H9 (cell line): ENCODE results near the gene SLC43A1. TPM values are rescaled to one million over a fixed set of nuclear protein-coding genes. Genes with fewer than 3 reads are reported as not detected.

ENCODE experiments used
- DNase-seq: peaks from one replicate; pipeline ENCODE4 v3.0.0-alpha.2; 2017
- H2AFZ ChIP-seq: one replicate; pipeline ENCODE4 v1.6.1; 2013; ENCODE audit warnings: mild to moderate bottlenecking, low read length, control low read depth, moderate library complexity
- H2AK5ac ChIP-seq: 2 replicates; pipeline ENCODE4 v1.6.1; 2013; ENCODE audit warnings: low read length, control low read depth, mixed read lengths; ENCODE audit not compliant: insufficient read length
- H2BK120ac ChIP-seq: one replicate; pipeline ENCODE4 v1.6.1; 2013; ENCODE audit warnings: low read depth, mild to moderate bottlenecking, low read length, control low read depth, inconsistent platforms; ENCODE audit not compliant: poor library complexity, severe bottlenecking
- H2BK12ac ChIP-seq: 2 replicates; pipeline ENCODE4 v1.6.1; 2013; ENCODE audit warnings: low read length, control low read depth, mixed read lengths, low read depth; ENCODE audit not compliant: insufficient read length
- H2BK15ac ChIP-seq: 2 replicates; pipeline ENCODE4 v1.6.1; 2013; ENCODE audit warnings: low read depth, low read length, control low read depth
- H2BK20ac ChIP-seq: one replicate; pipeline ENCODE4 v1.6.1; 2013; ENCODE audit warnings: low read depth, mild to moderate bottlenecking, low read length, control low read depth, inconsistent platforms; ENCODE audit not compliant: poor library complexity, severe bottlenecking
- H2BK5ac ChIP-seq: 2 replicates; pipeline ENCODE4 v1.6.1; 2013; ENCODE audit warnings: low read length, control low read depth, mixed read lengths; ENCODE audit not compliant: insufficient read length
- H3K14ac ChIP-seq: 2 replicates; pipeline ENCODE4 v1.6.1; 2013; ENCODE audit warnings: low read length, control low read depth; ENCODE audit not compliant: insufficient read depth
- H3K18ac ChIP-seq: 2 replicates; pipeline ENCODE4 v1.6.1; 2013; ENCODE audit warnings: low read depth, mild to moderate bottlenecking, mixed read lengths, low read length, control low read depth; ENCODE audit not compliant: insufficient read length
- H3K23ac ChIP-seq: 2 replicates; pipeline ENCODE4 v1.6.1; 2013; ENCODE audit warnings: low read length, control low read depth, mixed read lengths, low read depth; ENCODE audit not compliant: insufficient read length
- H3K23me2 ChIP-seq: 2 replicates; pipeline ENCODE4 v1.6.1; 2013; ENCODE audit warnings: low read depth, mild to moderate bottlenecking, mixed read lengths, low read length, control low read depth; ENCODE audit not compliant: insufficient read length, poor library complexity, severe bottlenecking
- H3K27ac ChIP-seq: 2 replicates; pipeline ENCODE4 v1.5.1; 2013; ENCODE audit warnings: low read length, control low read depth, mixed read lengths, low read depth; ENCODE audit not compliant: insufficient read length
- H3K27me3 ChIP-seq: 2 replicates; pipeline ENCODE4 v1.6.1; 2013; ENCODE audit warnings: low read length, control low read depth, inconsistent platforms; ENCODE audit not compliant: insufficient read depth
- H3K4ac ChIP-seq: 2 replicates; pipeline ENCODE4 v1.6.1; 2013; ENCODE audit warnings: low read depth, mild to moderate bottlenecking, control low read depth, inconsistent platforms, low read length, moderate library complexity
- H3K4me1 ChIP-seq: 2 replicates; pipeline ENCODE4 v1.6.1; 2013; ENCODE audit warnings: low read length, control low read depth, inconsistent platforms; ENCODE audit not compliant: insufficient read depth
- H3K4me2 ChIP-seq: 2 replicates; pipeline ENCODE4 v1.6.1; 2013; ENCODE audit warnings: low read length, control low read depth, mixed read lengths; ENCODE audit not compliant: insufficient read length, insufficient read depth
- H3K56ac ChIP-seq: 2 replicates; pipeline ENCODE4 v1.6.1; 2013; ENCODE audit warnings: low read depth, mild to moderate bottlenecking, mixed read lengths, low read length, control low read depth; ENCODE audit not compliant: insufficient read length
- H3K79me1 ChIP-seq: 2 replicates; pipeline ENCODE4 v1.6.1; 2013; ENCODE audit warnings: low read depth, mild to moderate bottlenecking, moderate library complexity, low read length, control low read depth, inconsistent platforms; ENCODE audit not compliant: insufficient read depth, poor library complexity, severe bottlenecking
- H3K79me2 ChIP-seq: 2 replicates; pipeline ENCODE4 v1.6.1; 2013; ENCODE audit warnings: low read length, control low read depth, inconsistent platforms; ENCODE audit not compliant: insufficient read depth
- H3K9ac ChIP-seq: 2 replicates; pipeline ENCODE4 v1.6.1; 2013; ENCODE audit warnings: low read length, control low read depth, mixed read lengths; ENCODE audit not compliant: insufficient read length; ENCODE audit errors: extremely low read depth
- H3K9me3 ChIP-seq: one replicate; pipeline ENCODE4 v1.6.1; 2013; ENCODE audit warnings: low read depth, low read length, inconsistent platforms; ENCODE audit not compliant: control insufficient read depth
- H3T11ph ChIP-seq: one replicate; pipeline ENCODE4 v1.6.1; 2013; ENCODE audit warnings: mild to moderate bottlenecking, low read length, control low read depth, inconsistent platforms
- H4K20me1 ChIP-seq: one replicate; pipeline ENCODE4 v1.6.1; 2013; ENCODE audit not compliant: control insufficient read depth, insufficient read length, insufficient read depth
- H4K5ac ChIP-seq: 2 replicates; pipeline ENCODE4 v1.6.1; 2013; ENCODE audit warnings: low read depth, mild to moderate bottlenecking, mixed read lengths, low read length, control low read depth; ENCODE audit not compliant: insufficient read length
- H4K8ac ChIP-seq: replicated peaks from 2 replicates; pipeline ENCODE4 v1.6.1; 2013; ENCODE audit warnings: low read length, control low read depth, mixed read lengths, low read depth; ENCODE audit not compliant: insufficient read length
- H4K91ac ChIP-seq: 2 replicates; pipeline ENCODE4 v1.6.1; 2013; ENCODE audit warnings: low read depth, mild to moderate bottlenecking, moderate library complexity, mixed read lengths, low read length, control low read depth; ENCODE audit not compliant: insufficient read length
- H3K27ac Mint-ChIP-seq, 3 experiments: 2 replicates in 2 of 3; 3 replicates in 1 of 3; pipeline ENCODE4 v1.8.0; 2020 to 2021; ENCODE audit warnings: mixed read lengths in 3 of 3, mild to moderate bottlenecking in 1 of 3, moderate library complexity in 1 of 3
- H3K27me3 Mint-ChIP-seq: 2 replicates; pipeline ENCODE4 v1.8.0; 2021; ENCODE audit warnings: low read depth, mild to moderate bottlenecking, moderate library complexity, mixed read lengths
- H3K36me3 Mint-ChIP-seq, 3 experiments: 2 replicates in 2 of 3; 3 replicates in 1 of 3; pipeline ENCODE4 v1.8.0; 2020 to 2021; ENCODE audit warnings: low read depth in 3 of 3, mixed read lengths in 3 of 3; ENCODE audit not compliant: insufficient read depth in 1 of 3
- H3K4me1 Mint-ChIP-seq, 2 experiments: 2 replicates each; pipeline ENCODE4 v1.8.0; 2020; ENCODE audit warnings: mixed read lengths in 2 of 2
- H3K4me3 Mint-ChIP-seq, 2 experiments: 2 replicates in 1 of 2; 3 replicates in 1 of 2; pipeline ENCODE4 v1.8.0; 2020 to 2021; ENCODE audit warnings: mild to moderate bottlenecking in 2 of 2, mixed read lengths in 2 of 2, moderate library complexity in 1 of 2
- H3K9me3 Mint-ChIP-seq, 2 experiments: 2 replicates in 1 of 2; 3 replicates in 1 of 2; pipeline ENCODE4 v1.8.0; 2020; ENCODE audit warnings: mild to moderate bottlenecking in 2 of 2, mixed read lengths in 2 of 2, moderate library complexity in 1 of 2
- CTCF ChIP-seq: fragments of 200-600 bp; sonication (generic); conservative IDR thresholded peaks from 3 replicates; pipeline ENCODE4 v1.8.0; 2021; ENCODE audit warnings: antibody characterized with exemption, mild to moderate bottlenecking
- WGBS: extraction: QIAGEN DNeasy Blood & Tissue Kit; methylation state at CpG from one replicate; pipeline ENCODE4 v1.1.7; 2013; ENCODE audit warnings: missing lambda C conversion rate, low lambda C conversion rate, mixed read lengths; ENCODE audit not compliant: insufficient read length; ENCODE audit errors: extremely low coverage; 5-methylcytosine and 5-hydroxymethylcytosine counted together
- total RNA-seq: library from RNA; stranded (reverse); gene quantifications from 2 replicates; pipeline ENCODE4 v1.2.1, GENCODE V29; 2021

Gene SLC43A1
- total RNA-seq, 1 experiment from 2014 or later: 17.0 TPM

GRCh38 chr11:57499983-57500461, 15.5 kb downstream of the SLC43A1 start:
- no peak overlapping the region for H4K91ac ChIP-seq
- H3K14ac ChIP-seq: no peak overlapping the region
- H2BK5ac ChIP-seq: no peak overlapping the region
- Mint-ChIP-seq H3K27ac (peak overlapping the region; percentile 67 to 94 (median 89); a peak in 6 of 7 replicates), H3K9me3 (no peaks in the 10 kb centered on the region), H3K36me3 (peaks cover 19 to 34% (median 20%) of the 10 kb centered on the region in 3 experiments; a peak in 6 of 7 replicates), H3K27me3 (no peaks in the 10 kb centered on the region; the same call in 1 of the 2 replicates), H3K4me3 (peak overlapping the region; percentile 6 to 72; a peak in 4 of 5 replicates), H3K4me1 (peaks cover 28 to 57% of the 10 kb centered on the region in 2 experiments)
- H3K79me1 ChIP-seq: no peaks in the 10 kb centered on the region
- no peak overlapping the region for H3K56ac ChIP-seq
- no peak overlapping the region for H4K5ac ChIP-seq
- H2AK5ac ChIP-seq: no peak overlapping the region
- H4K8ac ChIP-seq: no peak overlapping the region
- H2BK15ac ChIP-seq: no peak overlapping the region
- H3K27me3 ChIP-seq: no peaks in the 10 kb centered on the region
- no peak overlapping the region for H3T11ph ChIP-seq
- H2BK120ac ChIP-seq: no peak overlapping the region
- no peak overlapping the region for H2BK12ac ChIP-seq
- H3K9me3 ChIP-seq: no peaks in the 10 kb centered on the region
- H2BK20ac ChIP-seq: no peak overlapping the region
- no peaks in the 10 kb centered on the region for H3K23me2 ChIP-seq
- H3K23ac ChIP-seq: no peak overlapping the region
- H4K20me1 ChIP-seq: no peaks in the 10 kb centered on the region
- H3K79me2 ChIP-seq: no peaks in the 10 kb centered on the region
- no peak for TF ChIP-seq CTCF
- H3K4me2 ChIP-seq: peak overlapping the region; percentile 28
- DNase-seq: no peak
- H2AFZ ChIP-seq: no peak overlapping the region
- H3K4me1 ChIP-seq: peaks cover 5% of the 10 kb centered on the region; the same call in 1 of the 2 replicates
- H3K9ac ChIP-seq: no peak overlapping the region
- WGBS: no CpG with 5 or more reads among the region's 12 CpGs
- H3K18ac ChIP-seq: no peak overlapping the region
- H3K27ac ChIP-seq: no peak overlapping the region
- H3K4ac ChIP-seq: no peak overlapping the region
